ENCODE results near the gene EXOC3L1.

Gene EXOC3L1

GRCh38 chr16:67198238-67198734, 8.3 kb upstream of the EXOC3L1 start:
- no peak for DNase-seq

GRCh38 chr16:67197704-67198103, 7.8 kb upstream of the EXOC3L1 start:
- no peak for DNase-seq

- DNase-seq: no peak
Measured at GRCh38 chr16:67196881-67197280, 6.9 kb upstream of the EXOC3L1 start.

DNA sequence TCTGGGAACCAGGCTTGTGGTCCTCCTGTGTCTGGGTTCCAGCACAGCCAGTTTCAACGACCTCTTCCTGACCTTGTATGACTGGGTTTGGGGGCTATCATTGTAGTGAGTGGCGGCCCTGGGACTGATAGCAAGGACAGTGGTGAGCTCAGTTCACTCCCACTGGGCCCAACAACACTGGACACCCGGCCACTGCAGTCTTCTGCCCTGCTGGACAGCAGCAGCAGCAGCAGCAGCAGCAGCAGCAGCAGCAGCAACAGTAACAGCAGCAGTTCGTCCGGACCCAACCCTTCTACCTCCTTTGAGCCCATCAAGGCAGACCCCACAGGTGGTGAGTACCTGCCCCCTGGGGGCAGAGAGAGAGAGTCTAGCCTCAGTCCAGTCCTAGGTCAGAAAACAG, 5.7 kb upstream of the EXOC3L1 start:
- no peak for DNase-seq

DNA sequence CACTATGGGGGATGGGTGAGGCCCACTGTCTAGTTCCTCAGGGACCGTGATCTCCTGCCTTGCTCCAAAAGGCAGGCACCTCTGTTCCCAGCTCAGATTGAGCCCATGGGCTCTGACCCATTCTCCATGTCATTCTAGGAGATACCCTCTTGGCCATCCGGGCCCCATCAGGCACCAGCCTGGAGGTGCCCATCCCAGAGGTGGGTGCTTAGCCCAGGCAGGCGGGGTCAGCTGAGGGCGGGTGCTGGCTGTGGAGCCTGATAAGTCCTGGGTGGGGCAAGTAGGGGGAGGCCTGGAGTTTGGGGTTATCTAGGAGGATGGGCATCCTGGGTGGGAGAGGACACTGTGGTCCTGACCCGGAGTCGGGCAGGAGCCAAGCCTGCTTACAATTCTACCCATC, 4.3 kb upstream of the EXOC3L1 start:
- DNase-seq: no peak

GRCh38 chr16:67193536-67193935, 3.6 kb upstream of the EXOC3L1 start:
- no peak for DNase-seq

GRCh38 chr16:67192781-67193361, 2.9 kb upstream of the EXOC3L1 start:
- DNase-seq: no peak

- DNase-seq: no peak
Measured at GRCh38 chr16:67191995-67192681, 2.2 kb upstream of the EXOC3L1 start, which contains the start of gene E2F4. E2F4 (plus strand) TSS chr16:67192155; CDS start chr16:67192228, 73 bp downstream.

DNA sequence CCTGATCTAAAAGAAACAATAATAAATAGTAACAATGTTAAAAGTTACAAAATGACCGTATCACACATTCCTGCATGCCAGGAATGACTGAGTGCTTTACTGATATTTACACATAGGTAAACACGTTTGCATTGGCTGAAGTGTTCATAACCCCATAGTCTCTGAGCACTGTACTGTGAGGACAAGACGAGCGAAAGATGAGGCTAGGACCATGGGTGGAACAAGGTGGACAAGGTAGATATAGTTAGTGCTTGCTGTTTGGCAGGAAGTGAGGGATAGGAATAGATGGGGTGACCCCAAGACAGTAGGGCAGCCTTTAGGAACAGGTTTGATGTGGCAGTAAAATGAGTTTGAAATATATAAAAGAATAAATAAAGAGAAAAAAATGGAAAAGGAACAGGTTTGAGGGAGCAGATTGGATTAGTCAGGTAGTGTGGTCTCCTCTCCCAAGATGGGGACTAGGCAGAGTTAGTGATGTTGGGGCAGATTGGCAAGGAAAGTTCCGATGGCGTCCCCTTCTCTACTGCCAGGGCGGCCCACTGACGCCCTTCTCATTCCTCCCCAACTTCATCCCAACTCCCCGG, 1.6 kb upstream of the EXOC3L1 start:
- DNase-seq: no peak

DNA sequence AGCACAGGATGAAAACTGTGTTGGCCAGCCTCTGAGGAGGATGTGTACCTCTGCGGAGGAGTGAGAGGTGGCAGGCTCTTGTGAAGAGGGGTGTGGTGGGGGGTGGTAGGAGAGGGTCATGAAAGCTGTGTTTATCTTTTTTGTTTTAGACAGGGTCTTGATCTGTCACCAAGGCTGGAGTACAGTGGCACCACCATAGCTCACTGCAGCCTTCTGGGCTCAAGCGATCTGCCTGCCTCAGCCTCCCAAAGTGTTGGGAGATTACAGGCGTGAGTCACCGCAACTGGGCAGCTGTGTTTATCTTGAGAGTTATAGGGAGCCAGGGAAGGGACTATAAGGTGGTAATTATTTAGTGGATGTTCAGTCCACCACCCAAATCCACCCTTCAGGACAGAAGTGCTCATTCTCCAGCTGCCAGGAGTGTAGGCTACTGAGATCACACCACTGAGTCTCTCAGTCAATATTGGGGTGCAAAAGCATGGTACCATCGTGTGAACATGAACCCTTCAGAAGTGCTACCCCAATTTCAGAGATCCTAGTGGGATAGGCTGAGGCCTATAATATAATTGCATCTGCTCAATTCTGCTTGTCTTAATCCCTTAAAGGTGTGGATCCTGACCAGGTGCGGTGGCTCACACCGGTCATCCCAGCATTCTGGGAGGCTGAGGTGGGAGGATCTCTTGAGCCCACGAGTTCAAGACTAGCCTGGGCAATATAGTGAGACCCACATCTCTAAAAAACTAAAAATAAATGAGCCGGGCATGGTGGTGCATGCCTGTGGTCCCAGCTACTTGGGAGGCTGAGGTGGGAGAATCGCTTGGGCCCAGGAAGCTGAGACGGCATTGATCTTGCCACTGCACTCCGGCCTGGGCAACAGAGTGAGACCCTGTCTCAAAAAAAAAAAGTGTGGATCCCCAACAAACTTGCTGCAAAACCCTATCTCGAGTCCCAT, 788 bp upstream of the EXOC3L1 start:
- DNase-seq: no peak

GRCh38 chr16:67188798-67189197, 1.1 kb downstream of the EXOC3L1 start:
- DNase-seq: no peak

DNA sequence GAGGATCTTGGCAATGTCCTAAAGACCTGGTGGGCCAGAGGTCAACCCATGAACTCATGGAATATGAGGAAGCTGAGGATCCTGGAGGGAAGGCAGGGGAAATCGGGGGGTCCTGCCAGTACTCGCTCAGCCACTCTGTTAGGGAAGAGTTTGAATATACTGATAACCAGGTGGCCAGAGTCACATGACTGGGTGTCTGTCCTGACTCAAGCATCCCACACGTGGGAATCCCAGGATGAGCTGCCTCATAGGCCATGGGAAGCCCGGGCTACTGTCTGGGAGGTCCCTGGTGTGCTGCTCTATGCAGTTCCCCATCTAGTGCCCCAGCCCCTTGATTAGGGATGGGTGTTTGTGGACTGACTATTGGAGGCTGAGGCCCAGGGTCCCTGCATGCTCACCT, 1.6 kb downstream of the EXOC3L1 start:
- DNase-seq: no peak

DNA sequence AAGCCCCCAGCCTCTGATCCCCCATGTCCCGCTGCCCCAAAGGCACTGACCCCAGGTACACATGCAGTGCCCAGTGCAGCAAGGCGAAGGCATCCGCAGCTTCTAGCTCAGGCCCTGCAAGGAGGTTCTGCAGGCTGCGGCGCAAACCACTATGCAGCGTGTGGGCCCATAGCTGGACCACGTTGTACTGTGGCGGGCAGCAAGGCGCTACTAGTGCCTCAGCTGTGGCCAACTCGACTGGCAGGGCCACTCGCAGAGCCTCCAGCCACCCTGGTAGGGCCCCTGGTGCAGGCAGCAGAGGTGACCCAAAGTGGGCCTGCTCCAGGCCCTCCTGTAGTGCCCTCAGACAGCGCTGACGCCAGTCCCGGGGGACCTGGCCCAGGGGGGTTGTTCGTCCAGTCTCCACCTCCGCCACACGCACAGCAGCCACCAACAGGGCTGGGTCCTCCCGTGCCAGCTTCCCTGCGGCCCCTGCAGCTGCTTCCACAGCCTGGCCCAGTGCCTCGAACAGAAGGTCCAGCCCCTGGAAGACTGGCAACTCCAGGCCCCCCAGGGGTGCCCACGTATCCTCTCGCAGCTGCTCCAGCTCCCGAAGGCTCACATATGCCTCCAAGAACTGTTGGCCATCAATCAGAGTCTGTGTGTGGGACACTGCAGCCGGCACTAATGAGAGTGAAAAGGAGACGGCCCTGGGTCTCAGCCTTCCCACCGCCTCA, 2.6 kb downstream of the EXOC3L1 start:
- DNase-seq: no peak

DNA sequence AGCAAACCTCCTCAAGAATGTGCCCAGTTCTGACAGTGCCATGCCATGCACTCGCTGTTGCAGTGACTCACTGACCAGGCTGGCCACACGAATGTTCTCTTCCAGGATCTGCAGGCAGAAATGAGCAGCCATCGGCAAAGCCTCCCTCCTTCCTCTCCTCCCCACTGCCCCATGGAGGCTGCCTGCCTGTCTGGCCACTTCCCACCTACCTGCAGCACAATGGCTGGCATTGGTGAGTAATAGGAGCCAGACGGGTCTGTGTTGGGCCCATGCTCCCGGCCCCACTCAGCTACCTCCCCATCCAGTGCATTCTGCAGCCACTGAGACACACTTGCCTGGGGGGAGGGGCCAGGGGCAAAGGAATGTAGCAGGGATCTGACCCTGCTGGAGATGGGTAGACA, 3.4 kb downstream of the EXOC3L1 start:
- DNase-seq: no peak

GRCh38 chr16:67185651-67186134, 4.2 kb downstream of the EXOC3L1 start:
- no peak for DNase-seq

GRCh38 chr16:67184995-67185650, 4.8 kb downstream of the EXOC3L1 start:
- no peak for DNase-seq

DNA sequence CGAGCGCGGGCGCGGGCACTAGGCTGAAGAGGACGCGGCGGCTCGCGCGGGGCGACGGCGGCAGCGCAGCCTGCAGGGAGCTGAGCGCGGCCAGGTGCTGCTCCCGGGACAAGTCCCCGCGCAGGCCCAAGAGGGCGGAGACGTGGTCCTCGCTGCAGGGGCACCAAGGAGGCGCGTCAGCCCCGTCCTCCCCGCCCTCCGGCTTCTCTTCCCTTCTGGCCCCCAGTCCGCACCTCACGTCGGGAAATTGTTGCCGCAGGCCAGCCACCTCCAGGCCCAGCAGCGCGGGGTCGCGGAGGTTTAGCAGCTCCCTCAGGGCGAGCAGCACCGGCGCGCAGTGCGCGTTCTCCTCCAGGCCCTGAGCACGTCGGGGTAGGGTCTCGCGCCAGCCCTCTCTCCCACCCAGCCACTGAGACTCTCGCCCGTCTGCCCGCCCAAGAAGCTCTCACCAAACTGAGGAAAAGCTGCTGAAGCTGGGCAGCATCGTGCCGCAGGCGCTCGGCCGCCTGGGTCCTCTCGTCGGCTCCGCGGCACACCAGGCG, 5.4 kb downstream of the EXOC3L1 start:
- DNase-seq: no peak

DNA sequence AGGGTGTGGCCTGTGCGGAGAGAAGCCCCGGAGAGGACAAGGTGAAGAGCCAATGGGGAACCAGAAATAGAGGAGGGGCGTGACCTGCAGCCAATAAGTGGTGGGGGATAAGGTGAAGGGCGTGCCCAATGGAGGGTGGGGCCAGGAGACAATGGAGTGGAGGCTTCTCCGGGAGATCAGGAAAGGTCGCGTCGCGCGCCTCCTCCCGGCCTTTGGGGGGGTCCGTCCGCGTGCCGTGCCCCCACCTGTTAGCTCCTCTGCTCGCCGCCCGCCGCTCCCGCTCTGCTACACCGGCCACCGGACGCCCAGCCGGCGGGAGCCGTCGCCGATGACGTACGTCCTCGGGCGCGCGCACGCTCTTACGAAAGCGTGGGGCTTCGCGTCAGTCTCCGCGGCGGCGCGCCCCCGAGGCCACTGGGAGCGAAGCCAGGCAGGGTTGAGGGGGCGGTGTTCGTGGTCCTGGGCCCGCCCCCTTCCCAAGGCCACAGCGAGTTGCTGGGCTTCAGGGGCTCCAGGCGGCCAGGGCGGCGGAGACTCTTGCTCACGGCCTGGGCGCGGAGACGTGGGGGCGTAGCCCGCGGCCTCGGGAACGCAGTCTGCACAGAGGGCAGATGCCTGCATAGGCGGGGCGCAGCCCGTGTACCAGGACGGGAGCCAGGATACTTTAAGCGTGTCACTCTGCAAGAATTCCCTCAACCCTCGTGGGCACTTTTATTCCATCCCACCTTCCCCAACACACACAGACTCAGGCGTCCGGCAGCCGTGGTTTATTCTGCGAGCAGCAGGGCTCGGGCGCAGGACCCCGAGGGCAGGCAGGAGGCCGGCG, 6.1 kb downstream of the EXOC3L1 start, which contains the start of gene MATCAP1:
Gene MATCAP1 (minus strand): TSS at position 337 of the 826 bp plus-strand sequence. CDS start 3,353 bp downstream, outside the sequence.
- peak; percentile 94 for DNase-seq

DNA sequence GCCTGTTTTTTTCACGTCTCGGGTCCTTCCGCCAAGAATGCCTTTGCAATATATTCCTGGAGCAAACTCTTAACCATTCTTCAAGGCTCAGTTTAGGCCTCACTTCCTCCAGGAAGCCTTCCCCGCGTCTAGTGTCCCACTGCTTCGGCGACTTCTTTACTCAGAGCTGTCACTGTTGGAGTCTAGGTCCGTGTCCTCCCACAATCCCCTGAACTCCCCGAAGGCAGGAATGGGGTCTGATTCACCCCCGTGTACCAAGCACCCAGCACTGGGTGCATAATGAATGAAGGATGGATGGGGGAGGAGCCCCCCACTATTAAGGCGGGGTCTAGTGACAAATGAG, 6.7 kb downstream of the EXOC3L1 start:
- no peak for DNase-seq

DNA sequence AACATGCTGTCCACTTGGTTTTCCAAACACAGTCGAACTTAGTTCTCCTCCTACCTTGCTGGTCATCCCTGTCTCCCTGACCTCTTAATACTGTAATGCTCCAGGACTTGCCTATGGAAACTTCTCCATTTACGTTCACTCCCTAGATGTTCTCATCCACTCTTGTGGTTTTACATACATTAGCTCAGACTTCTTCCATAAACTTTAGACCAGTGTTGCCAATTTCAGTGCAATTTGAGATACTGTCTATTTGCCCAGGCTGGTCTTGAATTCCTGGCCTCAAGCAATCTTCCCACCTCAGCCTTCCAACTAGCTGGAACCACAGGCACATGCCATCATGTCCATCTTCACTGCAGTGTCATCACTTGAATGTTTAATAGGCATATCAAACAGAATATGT, 7.6 kb downstream of the EXOC3L1 start:
- no peak for DNase-seq

Data from NCI-H1417 treated with DMSO at 0.1 percent for 48 hours (cell line).